DMS114 treated with DMSO at 0.1 percent for 48 hours (cell line): ENCODE results near the gene CTDSPL.
A peak's percentile ranks its signal among the peaks of the same experiment; 100 is the strongest.

Experiments
- DNase-seq: peaks from one replicate; lab custom pipeline; 2025; ENCODE audit not compliant: unreplicated experiment; lab: John Stamatoyannopoulos, UW

The CTDSPL gene

DNA sequence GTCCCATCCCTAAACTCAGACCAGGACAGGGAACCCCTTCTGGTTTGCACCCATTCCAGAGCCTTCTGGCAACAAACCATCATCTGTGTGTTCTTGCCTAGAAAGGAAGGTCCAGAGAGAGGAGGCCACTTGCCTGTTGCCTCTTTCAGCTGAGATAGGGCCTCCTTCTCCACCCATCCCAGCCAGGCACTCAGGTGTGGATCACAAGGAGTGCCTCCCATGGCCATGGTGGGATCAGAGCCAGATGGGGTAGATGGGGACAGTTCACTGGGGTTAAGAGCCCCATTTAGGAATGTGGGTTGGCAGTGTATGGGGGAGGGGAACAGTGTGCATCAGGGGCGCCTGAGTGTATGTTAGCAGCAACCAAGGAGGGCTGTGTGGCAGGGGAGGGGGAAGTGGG is 8.9 kb upstream of the CTDSPL start:
- no peak for DNase-seq

DNA sequence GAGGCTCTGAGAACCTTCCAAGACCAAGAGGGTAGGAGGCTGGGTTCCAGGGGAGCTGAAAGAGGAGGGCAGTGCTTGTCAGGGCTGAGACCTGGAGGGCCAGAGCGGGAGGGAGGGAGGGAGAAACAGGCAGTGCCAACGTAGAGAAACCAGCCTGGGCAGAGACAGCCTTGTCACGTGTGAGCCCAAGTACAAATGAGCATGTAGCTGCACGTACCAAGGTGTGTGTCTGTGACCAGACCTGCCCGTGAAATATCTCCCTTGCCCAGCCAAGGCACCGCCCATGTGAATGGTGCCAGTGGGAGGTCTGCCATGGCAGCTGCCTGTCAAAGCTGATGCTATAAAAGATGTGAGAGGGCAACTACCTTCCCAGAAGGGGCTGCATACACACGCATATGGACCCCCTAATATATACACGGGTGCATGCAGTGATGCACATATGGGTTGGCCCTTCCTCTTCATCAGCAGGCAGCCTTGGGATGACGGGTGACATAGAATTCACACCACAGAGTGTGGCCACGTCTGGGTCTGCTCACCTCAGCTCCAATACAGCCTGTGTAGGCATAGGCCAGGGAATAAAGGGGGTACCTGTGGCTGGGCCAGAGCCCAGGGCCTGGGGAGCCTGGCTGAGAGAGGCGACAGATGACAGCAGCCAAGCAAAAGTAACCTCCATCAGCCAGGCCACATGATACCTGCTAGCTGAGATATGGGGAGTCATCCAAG is 7.8 kb upstream of the CTDSPL start:
- no peak for DNase-seq

DNA sequence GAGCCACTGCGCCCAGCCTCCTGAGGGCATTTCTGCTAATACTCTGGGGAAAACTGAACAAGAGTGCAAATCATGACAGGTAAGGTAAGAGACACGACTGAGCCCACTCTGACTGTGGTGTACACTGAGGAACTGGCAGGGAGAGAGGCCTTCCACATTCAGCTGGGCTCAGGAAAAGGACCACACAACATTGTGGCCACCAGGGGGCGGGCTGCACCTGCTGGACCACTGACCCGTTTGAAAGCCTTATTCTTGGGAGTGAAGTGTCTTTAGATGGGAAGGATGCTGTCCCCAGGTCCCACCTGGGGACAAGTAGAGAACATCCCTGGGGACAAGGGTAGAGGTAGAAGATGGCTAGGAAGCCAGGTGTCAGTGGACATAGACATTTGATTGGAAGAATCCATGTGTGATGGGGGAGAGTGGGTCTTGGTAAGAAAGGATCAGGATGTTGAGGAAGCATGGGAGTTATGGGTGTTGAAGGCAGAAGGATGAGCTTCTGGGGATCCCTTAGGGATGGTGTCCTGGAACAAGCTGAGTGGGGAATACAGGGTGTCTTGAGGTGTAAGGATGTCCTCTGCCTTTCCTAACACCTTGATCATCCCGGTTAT is 6.2 kb upstream of the CTDSPL start:
- DNase-seq: peak; percentile 15

DNA sequence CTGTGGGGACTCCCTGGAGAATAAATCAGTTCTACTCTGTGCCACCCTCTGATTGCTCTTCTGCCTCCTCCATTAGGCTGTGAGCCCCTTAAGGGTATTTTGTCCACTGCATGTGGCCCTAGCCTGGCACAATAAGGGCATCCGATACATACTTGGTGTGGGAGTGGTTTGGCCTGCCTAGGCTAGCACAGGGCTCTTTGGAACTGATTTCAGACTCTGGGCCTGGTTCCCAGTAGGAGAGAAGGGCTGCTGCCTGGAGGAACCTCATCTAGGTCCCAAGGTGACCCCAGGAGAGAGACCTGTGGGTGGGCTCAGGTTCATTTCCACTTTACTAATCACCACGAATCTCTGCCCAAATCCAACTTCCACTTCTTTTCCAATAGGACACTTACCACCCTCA is 5.3 kb upstream of the CTDSPL start:
- DNase-seq: no peak

DNA sequence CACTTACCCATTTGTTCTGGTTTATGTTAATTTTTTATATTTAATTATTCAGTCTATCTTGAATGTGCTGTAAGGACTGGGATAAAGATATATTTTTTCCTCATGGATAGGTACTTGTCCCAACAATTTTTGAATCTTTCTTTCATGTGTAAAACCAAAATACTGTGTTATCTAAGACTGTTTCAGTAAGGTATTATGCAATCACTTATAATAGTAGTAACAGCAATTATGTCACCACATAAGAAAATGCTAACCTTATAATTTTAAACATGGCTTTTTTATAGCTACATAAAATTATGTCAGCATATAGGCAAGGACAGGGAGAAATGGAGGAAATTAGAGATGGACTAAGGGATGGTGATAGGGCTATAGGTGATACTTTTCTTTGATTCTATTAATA is 2.9 kb upstream of the CTDSPL start:
- no peak for DNase-seq

DNA sequence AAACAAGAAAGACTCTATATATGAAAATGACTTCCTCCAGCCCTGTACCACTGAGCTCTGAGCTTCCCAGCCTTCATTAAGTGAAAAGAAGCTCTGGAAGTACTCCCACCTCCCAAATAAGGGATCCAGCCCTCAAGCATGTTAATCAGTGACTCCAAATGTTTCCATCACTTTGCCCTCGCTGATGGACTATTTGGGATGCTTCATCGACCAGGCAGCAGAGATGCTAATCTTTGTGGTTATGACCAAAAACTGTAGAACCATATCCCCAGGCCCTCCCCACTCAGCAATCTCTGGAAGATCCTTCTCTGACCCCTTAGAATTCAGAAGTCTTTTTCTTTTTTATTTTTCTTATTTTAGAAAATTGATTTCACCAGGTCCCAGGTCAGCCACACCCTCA is 2.3 kb upstream of the CTDSPL start:
- DNase-seq: no peak

DNA sequence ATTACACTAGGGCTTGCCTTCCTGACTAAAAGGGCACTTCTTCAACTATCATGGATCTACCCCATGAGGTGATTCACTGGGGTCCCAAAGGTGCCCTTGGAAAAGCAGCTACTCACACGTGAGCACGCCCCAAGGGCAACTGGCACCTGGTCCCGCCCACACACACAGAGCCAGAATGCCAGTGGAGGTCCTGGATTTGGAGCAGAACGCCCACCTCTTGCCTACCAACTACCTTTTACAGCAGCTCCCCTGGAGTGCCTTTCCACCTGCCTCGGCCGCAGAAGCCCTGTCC is 1.8 kb upstream of the CTDSPL start:
- no peak for DNase-seq

DNA sequence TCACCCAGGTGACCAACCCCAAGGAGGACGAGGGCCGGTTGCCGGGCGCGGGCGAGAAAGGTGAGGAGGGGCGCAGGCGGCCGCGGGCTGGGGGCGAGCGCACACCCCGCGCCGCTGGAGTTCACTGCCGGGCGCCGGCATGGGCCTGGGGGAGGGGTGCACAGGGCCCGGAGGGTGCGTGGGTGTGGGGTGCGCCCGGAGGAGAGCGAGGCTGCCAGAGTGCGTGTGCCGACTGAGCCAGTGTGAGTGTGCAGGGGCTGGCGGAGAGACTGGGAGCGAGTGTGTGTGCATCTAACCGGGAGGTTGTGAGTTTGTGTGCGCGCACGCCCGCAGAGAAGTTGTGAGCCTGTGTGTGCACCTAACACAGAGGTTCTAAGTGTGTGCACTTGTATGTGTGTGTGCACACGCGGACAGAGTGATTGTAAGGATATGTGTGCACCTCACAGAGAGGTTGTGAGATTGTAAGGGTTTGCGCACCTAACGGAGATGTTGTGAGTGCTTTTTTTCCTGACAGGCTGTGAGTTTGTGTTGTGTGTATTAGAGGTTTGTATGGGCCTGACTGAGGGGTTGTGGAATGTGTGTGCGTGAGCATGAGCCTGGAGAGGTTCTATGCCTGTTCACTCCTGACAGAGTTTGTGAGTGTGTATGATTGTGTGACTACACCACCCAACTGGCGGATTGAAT is 681 bp downstream of the CTDSPL start:
- DNase-seq: no peak

DNA sequence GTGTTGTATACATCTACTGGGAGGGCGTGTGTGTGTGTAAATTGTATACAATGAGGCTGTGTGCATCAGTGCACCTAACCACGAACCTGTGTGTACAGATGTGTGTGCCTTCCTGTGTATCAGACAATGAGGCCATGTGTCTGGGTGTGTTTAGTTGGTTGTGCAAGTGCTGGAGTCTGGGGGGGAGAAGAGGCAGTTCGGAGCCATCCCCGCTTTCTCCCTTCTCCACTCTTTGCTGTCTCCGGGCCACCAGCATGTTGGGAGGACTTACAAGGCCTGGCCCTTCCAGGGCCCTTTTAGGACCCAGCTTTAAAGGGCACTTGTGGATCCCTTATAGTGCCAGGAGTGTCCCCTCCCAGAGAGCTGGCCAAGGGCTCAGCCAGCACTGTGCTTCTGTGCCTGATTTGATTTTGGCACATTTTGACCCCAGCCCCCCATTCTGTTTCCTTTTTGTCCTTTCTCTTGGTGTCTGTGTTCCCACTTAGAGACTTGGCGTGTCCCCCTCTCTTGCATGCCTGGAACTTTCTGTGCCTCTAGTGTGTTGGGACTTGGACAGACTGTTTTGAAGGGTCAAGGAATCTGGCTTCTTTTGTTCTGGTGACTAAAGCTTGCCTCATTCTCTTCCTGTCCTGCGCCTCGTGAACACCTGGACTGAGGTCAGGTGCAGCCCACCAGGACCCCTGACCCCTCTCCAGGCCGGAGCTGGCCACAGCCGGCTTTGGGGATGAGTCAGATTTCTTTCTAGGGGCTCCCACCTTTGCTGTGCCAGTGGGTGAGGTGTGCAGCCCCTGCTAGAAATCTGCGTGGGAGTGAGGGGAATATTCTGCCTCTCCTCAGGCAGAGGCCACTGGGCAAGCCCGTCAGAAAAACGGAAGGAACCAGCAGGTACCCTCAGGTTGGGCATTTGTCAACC is 1.5 kb downstream of the CTDSPL start:
- DNase-seq: no peak

DNA sequence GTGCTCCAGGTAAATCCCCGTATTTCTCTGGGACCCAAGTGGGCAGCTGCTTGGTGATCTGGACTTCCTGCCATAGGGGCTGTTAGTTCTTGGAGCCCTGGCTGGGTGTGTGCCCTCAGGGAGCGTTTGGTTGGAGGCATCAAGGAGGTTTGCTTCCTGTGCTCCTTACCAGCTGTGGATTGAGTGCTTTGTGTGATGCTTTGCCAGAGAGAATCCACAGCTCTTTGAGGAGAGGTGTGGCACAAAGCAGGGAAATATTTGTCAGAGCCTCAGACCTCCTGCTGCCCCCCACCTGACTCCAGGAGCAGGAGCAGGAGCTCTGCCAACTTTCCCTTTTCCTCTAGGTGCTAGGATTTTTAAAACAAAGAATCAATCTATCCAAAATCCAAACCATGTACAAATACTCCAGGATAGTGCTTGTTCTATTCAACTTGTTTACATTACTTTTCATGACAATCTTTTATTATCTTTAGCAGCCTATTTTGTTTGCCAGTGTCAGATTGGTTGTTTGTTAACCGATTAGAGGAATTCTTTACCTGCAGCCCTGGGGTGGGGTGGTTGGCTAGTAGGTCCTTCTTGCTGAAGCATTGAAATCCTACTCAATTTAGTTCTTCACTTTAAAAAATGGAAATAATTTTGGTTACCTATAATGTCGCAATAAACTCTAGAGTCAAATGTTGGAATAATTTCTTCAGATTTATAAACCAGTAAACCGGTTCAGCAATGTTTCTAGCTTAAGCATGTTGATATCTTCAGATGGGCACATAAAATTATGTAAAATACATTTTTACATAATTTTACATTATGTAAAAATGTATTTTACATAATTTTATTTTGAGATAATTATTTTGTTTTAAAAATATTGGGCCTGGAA is 2.5 kb downstream of the CTDSPL start:
- DNase-seq: no peak

DNA sequence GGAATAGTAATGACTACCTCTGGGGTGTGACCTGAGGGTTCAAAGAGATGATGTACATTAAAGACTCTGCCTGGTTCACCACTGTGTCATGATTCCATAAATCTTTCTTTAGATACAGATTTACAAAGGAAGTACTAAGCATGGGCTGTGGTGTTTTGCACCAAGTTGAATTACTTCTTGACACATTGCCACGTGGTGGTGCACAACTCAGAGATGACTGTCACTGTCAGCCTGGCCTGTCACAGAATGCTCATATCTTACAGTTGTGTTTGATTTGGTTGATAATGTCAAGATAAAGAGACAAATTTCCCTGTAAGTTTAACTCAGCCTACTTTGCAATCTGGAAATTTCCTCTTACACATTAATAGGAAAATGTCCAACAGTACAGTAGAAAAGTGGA is 3.2 kb downstream of the CTDSPL start:
- no peak for DNase-seq

DNA sequence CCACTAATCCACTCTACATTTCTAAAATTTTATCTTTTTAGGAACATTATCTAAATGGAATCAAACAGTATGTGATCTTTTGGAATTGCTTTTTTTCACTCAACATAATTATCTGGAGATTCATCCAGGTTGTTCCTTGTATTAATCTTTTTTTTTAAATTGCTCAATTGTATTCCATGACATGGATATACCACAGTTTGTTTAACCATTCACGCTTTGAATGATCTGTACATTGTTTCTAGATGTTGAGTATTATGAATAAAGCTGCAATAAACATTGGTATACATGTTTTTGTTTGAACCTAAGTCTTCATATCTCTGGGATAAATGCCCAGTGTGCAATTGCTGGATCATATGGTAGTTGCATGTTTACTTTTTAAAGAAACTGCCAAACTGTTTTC is 5.5 kb downstream of the CTDSPL start:
- DNase-seq: no peak

DNA sequence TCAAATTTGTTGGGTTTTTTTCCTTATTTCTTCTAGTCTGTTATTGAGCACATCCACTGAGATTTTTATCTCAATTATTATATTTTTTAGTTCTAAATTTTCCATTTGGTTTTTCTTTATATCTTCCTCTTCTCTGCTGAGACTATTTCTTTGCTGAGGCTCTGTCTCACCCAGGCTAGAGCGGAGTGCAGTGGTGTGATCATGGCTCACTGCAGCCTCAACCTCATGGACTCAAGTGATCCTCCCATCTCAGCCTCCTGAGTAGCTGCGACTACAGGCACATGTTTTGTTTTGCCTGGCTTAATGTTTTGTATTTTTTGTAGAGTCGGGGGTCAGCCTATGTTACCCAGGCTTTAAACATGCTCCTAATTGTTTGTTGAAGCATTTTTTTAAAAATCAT is 10.2 kb downstream of the CTDSPL start:
- no peak for DNase-seq

DNA sequence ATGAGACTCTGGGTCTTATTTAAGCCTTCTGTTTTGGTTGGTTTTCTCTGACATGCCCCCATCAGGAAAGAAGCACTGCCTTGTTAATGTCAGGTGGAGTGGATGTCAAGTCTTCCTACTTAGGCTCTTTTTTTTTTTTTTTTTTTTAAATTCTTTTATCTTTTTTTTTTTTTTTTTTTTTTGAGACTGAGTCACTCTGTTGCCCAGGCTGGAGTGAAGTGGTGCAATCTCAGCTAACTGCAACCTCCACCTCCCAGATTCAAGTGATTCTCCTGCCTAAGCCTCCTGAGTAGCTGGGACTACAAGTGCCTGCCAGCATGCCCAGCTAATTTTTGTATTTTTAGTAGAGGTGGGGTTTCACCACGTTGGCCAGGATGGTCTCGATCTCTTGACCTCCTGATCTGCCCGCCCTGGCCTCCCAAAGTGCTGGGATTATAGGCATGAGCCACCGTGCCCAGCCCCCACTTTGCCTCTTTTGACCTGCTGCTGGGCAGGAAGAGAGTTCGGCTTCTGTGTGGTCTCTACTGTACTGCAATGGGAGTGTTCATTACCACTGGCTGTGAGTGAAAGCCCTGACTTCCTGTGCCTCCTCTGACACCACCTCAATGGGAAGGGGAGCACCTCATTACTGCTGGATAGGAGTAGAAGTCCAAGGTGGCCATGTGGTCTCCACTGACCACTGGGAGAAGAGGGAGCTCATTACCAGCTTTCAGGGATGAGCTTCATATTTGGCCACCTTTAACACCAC is 10.9 kb downstream of the CTDSPL start:
- no peak for DNase-seq

DNA sequence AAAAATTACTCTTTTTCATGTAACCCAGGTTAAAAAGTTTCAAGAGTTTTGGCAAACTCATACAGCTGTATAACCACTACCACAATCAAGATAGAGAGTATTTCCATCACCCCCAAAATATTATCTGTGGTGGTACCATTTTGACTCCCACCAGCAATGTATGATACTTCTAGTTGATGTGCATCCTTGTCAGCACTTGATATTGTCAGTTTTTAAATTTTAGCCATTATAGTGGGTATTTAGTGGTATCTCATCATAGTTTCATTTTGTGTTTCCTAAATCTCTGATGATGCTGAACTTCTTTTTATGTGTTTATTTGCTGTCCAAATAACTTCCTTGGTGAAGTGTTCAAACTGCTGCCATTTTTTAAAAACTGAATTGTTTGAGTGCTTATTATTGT is 14.6 kb downstream of the CTDSPL start:
- no peak for DNase-seq

DNA sequence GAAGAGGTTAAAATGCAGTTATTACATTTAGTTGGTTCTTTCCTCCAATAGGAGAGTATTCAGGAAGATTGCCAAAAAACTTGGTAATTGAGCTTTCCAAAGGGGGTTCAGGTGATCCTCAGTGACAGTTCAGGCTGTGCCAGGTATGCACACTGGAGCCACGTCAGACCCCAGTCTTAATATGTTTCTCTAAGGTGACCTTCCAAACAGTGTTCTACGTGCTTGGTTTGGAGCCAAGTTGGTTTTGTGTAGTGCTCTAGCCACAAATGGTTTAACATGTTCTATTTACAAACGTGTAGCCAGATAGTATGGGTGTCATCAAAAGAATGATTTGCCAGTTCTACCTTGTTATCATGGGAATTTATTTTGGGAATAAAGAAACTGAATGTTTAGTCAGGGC is 21.0 kb downstream of the CTDSPL start:
- no peak for DNase-seq

DNA sequence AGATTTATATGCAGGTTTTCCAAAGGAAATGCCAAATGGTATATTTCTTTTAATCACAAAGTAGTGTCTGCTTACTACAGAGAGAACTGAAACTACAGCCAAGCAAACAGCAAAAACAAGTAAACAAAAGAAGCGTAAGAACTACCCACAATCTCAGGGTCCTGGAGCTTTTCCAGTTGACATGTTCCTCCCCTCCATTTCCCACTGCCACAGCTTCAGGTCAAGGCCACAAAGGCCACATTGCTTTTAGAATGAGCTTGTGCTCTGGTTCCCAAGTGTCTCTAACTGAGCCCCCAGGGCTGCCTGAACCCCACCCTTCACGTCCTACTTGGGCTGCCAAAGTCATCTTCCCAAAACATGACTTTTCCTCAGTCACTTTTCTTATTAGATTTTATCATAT is 24.1 kb downstream of the CTDSPL start:
- no peak for DNase-seq

DNA sequence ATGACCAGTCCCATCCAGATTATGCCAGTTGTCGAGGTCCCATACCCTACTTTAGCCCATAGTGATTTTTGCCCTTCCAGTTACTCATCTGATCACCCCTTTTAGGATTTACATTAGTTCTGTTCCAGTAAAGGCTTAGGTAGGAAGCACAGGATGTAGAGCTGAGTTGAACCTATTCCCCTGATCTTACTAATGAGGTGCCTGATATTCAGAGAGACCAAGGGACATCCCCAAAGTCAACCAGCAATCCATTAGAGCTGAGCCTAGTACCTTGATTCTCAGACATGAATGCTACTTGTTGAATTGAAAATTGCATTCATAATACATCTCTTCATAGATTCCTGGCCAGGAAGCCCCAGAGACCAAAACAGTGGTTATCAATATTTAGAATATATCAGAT is 24.7 kb downstream of the CTDSPL start:
- DNase-seq: no peak

DNA sequence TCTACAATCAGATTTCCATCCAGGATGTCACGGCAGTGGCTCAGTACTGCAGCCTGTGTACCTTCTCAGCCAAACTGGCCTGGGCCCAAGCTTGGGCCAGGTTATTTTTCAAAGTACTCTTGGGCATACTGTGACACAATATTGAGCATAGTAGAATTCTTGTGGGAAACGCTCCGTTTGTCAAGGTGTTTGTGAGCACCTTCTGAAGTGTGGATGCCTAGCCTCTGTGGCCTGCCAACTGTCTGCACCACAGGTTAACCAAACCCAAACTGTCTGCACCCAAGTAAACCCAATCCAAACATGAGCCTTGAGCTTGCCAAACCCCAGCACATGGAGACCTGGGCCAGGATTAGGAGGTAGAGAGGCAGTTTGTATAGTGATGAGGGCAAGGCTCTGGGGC is 25.4 kb downstream of the CTDSPL start:
- DNase-seq: no peak

DNA sequence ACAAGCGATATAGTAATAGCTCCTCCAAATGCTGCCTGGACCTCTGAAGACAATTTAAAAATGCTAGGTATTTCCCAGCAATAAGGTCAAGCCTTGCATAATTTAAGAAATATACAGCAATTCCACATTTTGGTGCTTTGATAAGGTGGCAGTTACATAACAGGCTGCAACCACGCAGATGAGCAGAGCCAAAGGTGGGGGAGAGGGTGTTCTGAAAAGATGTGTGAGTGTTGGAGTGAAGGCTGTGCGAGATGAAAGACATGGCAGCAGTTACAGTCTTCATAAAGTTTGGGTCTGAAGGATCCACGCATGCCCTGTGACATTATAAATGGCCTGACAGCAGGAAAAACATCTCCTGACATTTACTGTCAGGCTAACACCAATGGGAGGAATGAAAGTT is 26.1 kb downstream of the CTDSPL start:
- DNase-seq: no peak
